Thyroid gland (tissue), 4 donors: ENCODE measurements around the gene RAPGEF6.

Source experiments
- CTCF ChIP-seq, 6 experiments: fragments of 200-600 bp in 3 of 6; fragments of 450-650 bp in 3 of 6; sonication (generic) in 3 of 6; IDR thresholded peaks; one replicate each; pipeline ENCODE4 v1.5.1; 2016 to 2019; ENCODE audit warnings: antibody characterized with exemption in 6 of 6, mild to moderate bottlenecking in 2 of 6, inconsistent platforms in 1 of 6, moderate library complexity in 1 of 6
- POLR2A ChIP-seq, 2 donors: fragments of 450-650 bp; IDR thresholded peaks; one replicate each; pipeline ENCODE4 v1.6.1; 2017; ENCODE audit warnings: antibody characterized with exemption in 2 of 2, mild to moderate bottlenecking in 2 of 2, moderate library complexity in 1 of 2

- TF ChIP-seq CTCF (IDR thresholded peaks at IDR 0.05) (no peak), POLR2A (IDR thresholded peaks at IDR 0.05) (no peak)
Measured at GRCh38 chr5:131457193-131457592, 177.8 kb downstream of the RAPGEF6 start.
